Mesothelial cell of epicardium (in vitro differentiated cells): ENCODE results near the gene TMEM17. TPM values are rescaled to one million over a fixed set of nuclear protein-coding genes. Genes with fewer than 3 reads are reported as not detected.

ENCODE experiments used
- DNase-seq, 2 experiments: peaks; one replicate each; pipeline ENCODE4 v3.0.0; 2021; ENCODE audit warnings: low spot score in 2 of 2; ENCODE audit not compliant: unreplicated experiment in 2 of 2
- H3K27ac Mint-ChIP-seq: 2 replicates; pipeline ENCODE4 v1.8.0; 2021; ENCODE audit warnings: mixed read lengths
- H3K27me3 Mint-ChIP-seq: 2 replicates; pipeline ENCODE4 v1.8.0; 2021; ENCODE audit warnings: low read depth, mixed read lengths
- H3K36me3 Mint-ChIP-seq: 2 replicates; pipeline ENCODE4 v1.8.0; 2021; ENCODE audit warnings: mixed read lengths
- H3K4me1 Mint-ChIP-seq: 2 replicates; pipeline ENCODE4 v1.8.0; 2021; ENCODE audit warnings: mixed read lengths
- H3K4me3 Mint-ChIP-seq: 2 replicates; pipeline ENCODE4 v1.8.0; 2021; ENCODE audit warnings: mild to moderate bottlenecking, moderate library complexity, mixed read lengths
- H3K9me3 Mint-ChIP-seq: 2 replicates; pipeline ENCODE4 v1.8.0; 2021; ENCODE audit warnings: mixed read lengths
- total RNA-seq: library from RNA; stranded (reverse); gene quantifications from 3 replicates; pipeline ENCODE4 v1.2.1, GENCODE V29; 2021
- TF ChIP-seq, protein P1 (sequence below): fragments of 200-600 bp; sonication (generic); IDR thresholded peaks from one replicate; pipeline ENCODE4 v1.5.0; 2021; ENCODE audit warnings: antibody characterized with exemption; ENCODE audit not compliant: unreplicated experiment

TMEM17 gene
- total RNA-seq, 1 donor from 2014 or later = 4.2 TPM

DNA sequence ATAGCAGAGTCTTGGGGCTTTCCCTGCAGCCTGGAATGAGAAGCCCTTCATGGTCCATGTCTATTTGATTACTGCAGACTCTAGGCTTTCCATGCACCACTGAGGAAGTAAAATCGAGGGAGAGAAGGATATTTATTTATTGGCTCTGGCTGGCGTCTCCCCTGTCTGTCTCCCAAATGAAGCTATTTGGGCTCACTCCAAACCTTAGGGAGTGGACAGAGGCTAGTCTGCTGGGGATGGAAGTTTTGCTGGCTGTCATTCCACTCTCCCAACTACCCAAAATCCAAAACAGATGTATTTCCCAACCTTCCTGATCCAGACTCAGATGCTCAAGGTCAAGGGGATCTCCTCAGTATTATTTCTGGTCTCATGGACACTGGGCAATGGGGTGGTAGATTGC, 33.7 kb downstream of the TMEM17 start:
- H3K27me3 Mint-ChIP-seq = no peaks in the 10 kb centered on the region
- TF ChIP-seq, protein P1, sequence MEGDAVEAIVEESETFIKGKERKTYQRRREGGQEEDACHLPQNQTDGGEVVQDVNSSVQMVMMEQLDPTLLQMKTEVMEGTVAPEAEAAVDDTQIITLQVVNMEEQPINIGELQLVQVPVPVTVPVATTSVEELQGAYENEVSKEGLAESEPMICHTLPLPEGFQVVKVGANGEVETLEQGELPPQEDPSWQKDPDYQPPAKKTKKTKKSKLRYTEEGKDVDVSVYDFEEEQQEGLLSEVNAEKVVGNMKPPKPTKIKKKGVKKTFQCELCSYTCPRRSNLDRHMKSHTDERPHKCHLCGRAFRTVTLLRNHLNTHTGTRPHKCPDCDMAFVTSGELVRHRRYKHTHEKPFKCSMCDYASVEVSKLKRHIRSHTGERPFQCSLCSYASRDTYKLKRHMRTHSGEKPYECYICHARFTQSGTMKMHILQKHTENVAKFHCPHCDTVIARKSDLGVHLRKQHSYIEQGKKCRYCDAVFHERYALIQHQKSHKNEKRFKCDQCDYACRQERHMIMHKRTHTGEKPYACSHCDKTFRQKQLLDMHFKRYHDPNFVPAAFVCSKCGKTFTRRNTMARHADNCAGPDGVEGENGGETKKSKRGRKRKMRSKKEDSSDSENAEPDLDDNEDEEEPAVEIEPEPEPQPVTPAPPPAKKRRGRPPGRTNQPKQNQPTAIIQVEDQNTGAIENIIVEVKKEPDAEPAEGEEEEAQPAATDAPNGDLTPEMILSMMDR = no peak
- H3K27ac Mint-ChIP-seq = no peak overlapping the region
- H3K4me3 Mint-ChIP-seq = no peak overlapping the region
- H3K36me3 Mint-ChIP-seq = no peaks in the 10 kb centered on the region
- DNase-seq = no peak
- peaks cover 55% of the 10 kb centered on the region for H3K4me1 Mint-ChIP-seq
- no peaks in the 10 kb centered on the region for H3K9me3 Mint-ChIP-seq

DNA sequence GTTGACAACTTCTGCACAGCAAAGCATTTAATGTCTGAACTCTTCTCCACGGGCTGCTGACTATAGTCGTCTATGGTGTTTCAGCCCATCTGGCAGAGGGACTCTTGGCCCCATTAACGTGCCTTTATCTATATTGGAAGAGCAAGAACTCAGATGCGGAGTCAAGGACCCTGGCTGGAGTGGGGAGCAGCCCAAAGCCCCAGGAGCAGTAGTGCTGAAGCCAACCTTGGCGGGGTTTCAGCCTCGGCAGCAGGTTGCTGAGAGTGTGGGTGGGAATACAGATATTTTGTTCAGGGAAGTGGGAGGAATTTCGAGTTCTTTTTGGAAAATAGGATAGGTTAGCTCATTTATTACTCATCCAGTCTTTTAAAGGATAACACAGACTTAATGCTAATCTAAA, 34.2 kb downstream of the TMEM17 start:
- DNase-seq = no peak
- H3K4me3 Mint-ChIP-seq = no peak overlapping the region

DNA sequence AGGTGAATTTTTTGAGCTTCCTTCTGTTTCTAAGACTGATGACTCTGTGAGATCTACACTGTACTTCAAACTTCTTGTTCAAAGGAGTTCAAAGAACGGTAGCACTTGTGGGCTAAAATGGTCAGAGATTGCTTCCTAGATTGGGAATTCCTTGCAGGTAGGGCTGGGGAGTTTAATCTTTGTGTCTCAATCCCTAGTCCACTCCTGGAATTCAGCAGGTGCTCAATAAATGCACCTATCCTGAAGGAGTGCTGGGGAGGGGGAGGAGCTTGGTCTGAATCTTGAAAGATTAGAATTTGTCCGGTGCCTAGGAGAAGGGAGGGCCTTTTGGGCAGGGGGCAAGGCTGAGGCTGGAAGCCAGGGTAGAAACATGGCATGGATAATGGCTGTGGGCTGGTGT, 34.6 kb downstream of the TMEM17 start:
- no peak overlapping the region for H3K4me3 Mint-ChIP-seq
- no peaks in the 10 kb centered on the region for H3K36me3 Mint-ChIP-seq
- TF ChIP-seq, protein P1 = no peak
- H3K9me3 Mint-ChIP-seq = no peaks in the 10 kb centered on the region
- DNase-seq = no peak
- no peak overlapping the region for H3K27ac Mint-ChIP-seq
- H3K4me1 Mint-ChIP-seq = peaks cover 50% of the 10 kb centered on the region
- no peaks in the 10 kb centered on the region for H3K27me3 Mint-ChIP-seq

More for the DNA sequence above, 34.2 kb downstream of the TMEM17 start:
- Mint-ChIP-seq H3K27me3 (no peaks in the 10 kb centered on the region), H3K27ac (peak overlapping the region; percentile 21), H3K9me3 (no peaks in the 10 kb centered on the region), H3K4me1 (peaks cover 54% of the 10 kb centered on the region), H3K36me3 (no peaks in the 10 kb centered on the region)
- TF ChIP-seq, protein P1 = no peak

DNA sequence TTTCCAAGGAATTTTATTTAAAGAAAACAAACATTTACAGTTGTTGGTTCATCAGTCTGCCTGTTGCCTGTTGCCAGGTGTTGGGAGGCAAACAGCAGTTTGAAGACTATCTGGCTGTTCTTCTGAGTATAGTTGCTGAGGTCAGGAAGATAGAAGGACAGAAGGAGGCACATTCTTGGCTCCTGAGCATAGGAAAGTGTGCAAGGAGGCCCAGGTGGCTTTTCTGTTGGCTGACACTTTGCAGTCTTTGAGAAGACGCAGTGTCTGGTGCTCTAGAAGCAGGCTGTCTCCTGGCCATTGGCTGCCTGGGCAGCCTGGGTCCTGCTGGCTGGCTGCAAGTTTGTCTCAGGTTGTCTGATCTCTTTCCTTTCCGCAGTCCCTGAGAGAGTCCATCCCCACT, 36.4 kb downstream of the TMEM17 start:
- no peaks in the 10 kb centered on the region for H3K27me3 Mint-ChIP-seq
- H3K27ac Mint-ChIP-seq = no peak overlapping the region
- H3K4me3 Mint-ChIP-seq = no peak overlapping the region
- TF ChIP-seq, protein P1 = no peak
- no peaks in the 10 kb centered on the region for H3K9me3 Mint-ChIP-seq
- no peak for DNase-seq
- peaks cover 38% of the 10 kb centered on the region for H3K4me1 Mint-ChIP-seq
- no peaks in the 10 kb centered on the region for H3K36me3 Mint-ChIP-seq

DNA sequence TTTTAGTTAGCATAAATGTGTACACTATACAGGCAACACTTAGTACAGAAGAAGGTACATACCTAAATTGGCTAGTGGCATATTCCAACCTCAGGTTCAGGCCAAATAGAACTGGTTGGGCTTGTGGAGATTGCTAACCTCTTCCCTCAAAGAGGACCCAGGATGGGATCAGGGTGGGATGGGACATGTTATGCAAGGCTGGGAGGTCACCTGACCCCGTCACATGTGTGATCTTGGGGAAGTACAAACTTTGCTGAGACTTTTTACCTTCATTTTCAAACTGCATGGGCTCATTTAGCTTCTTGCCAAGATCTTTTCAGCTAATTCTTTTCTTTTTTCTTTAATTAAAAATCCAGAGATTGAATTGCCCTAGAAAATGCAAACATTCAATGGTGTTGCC, 36.9 kb downstream of the TMEM17 start:
- TF ChIP-seq, protein P1 = no peak
- no peaks in the 10 kb centered on the region for H3K36me3 Mint-ChIP-seq
- no peak overlapping the region for H3K27ac Mint-ChIP-seq
- no peaks in the 10 kb centered on the region for H3K9me3 Mint-ChIP-seq
- DNase-seq = no peak
- H3K4me1 Mint-ChIP-seq = peaks cover 33% of the 10 kb centered on the region
- H3K27me3 Mint-ChIP-seq = no peaks in the 10 kb centered on the region
- no peak overlapping the region for H3K4me3 Mint-ChIP-seq
